Sigmoid colon (tissue), 7 donors: ENCODE results near the gene SNX27. TPM values are rescaled to one million over a fixed set of nuclear protein-coding genes. Genes with fewer than 3 reads are reported as not detected.
"Not testable (repeated sequence)": the region's sequence is repeated elsewhere in the genome, so short reads cannot be mapped to it uniquely, and the experiment has no call there.

ENCODE experiments used
- DNase-seq: peaks from one replicate; pipeline ENCODE4 v3.0.0-alpha.2; 2019
- H3K27ac ChIP-seq, 4 donors: fragments of 200-600 bp; sonication (generic); one replicate each; pipeline ENCODE4 v1.5.1; 2016 to 2019; ENCODE audit warnings: mild to moderate bottlenecking in 1 of 4
- H3K27me3 ChIP-seq, 3 donors: fragments of 200-600 bp; sonication (generic); one replicate each; pipeline ENCODE4 v1.5.1; 2019; ENCODE audit warnings: mild to moderate bottlenecking in 1 of 3
- H3K36me3 ChIP-seq, 4 donors: fragments of 200-600 bp; sonication (generic); one replicate each; pipeline ENCODE4 v1.5.1; 2016 to 2019
- H3K4me1 ChIP-seq, 4 donors: fragments of 200-600 bp; sonication (generic); one replicate each; pipeline ENCODE4 v1.5.1; 2017 to 2019
- H3K4me3 ChIP-seq, 4 donors: fragments of 200-600 bp; sonication (generic); one replicate each; pipeline ENCODE4 v1.5.1; 2017 to 2019; ENCODE audit warnings: mild to moderate bottlenecking in 2 of 4, moderate library complexity in 1 of 4
- H3K9me3 ChIP-seq, 4 donors: fragments of 200-600 bp in 3 of 4; sonication (generic) in 3 of 4; one replicate each; pipeline versions ENCODE4 v1.5.1 to v1.6.1; 2013 to 2019
- EP300 ChIP-seq, 4 donors: sonication (generic); formaldehyde crosslinking; IDR thresholded peaks; one replicate each; pipeline ENCODE4 v1.6.1; 2017; ENCODE audit warnings: antibody characterized with exemption in 4 of 4
- POLR2A ChIP-seq, 2 donors: fragments of 450-650 bp; IDR thresholded peaks; one replicate each; pipeline ENCODE4 v1.6.1; 2016; ENCODE audit warnings: antibody characterized with exemption in 2 of 2, mild to moderate bottlenecking in 2 of 2, moderate library complexity in 2 of 2
- POLR2AphosphoS5 ChIP-seq, 4 donors: sonication (generic); formaldehyde crosslinking; IDR thresholded peaks; one replicate each; pipeline ENCODE4 v1.6.1; 2017; ENCODE audit warnings: antibody characterized with exemption in 4 of 4
- WGBS, 2 donors: extraction: QIAGEN DNeasy Blood & Tissue Kit; methylation state at CpG; one replicate each; pipeline ENCODE4 v1.1.7; 2013; 5-methylcytosine and 5-hydroxymethylcytosine counted together
- intact Hi-C: fragments of 100-400 bp; cut with DNase I; formaldehyde crosslinking; loops from one replicate; pipeline ENCODE4 v1.15.1; 2023
- polyA plus RNA-seq, 3 donors: library from polyadenylated mRNA; stranded (reverse); fragments of 200-250 nt; gene quantifications; one replicate each; pipeline ENCODE4 v1.2.3, GENCODE V29; 2013
- total RNA-seq, 4 donors: library from RNA; depleted of rRNA; stranded (reverse); fragments of >200 nt; gene quantifications; one replicate each; pipeline ENCODE4 v1.1.0, GENCODE V29; 2016
- TF ChIP-seq, protein P1 (sequence below), 4 experiments: fragments of 450-650 bp in 3 of 4; fragments of 200-600 bp in 1 of 4; IDR thresholded peaks; one replicate each; pipeline ENCODE4 v1.5.1; 2016 to 2019; ENCODE audit warnings: antibody characterized with exemption in 4 of 4, mild to moderate bottlenecking in 3 of 4, moderate library complexity in 2 of 4
- donor health status: healthy with polysubstance abuse.
- donor health status: Bipolar disorder and iron deficiency.
- donor health status: healthy.

Gene SNX27
- total and polyA plus RNA-seq, 7 donors, result 3.6 to 59.0 (median 49.0) TPM

- Histone ChIP-seq H3K4me1 (peaks cover 0 to 21% (median 15%) of the 10 kb centered on the region in 4 donors), H3K27ac (no peak overlapping the region), H3K27me3 (no peaks in the 10 kb centered on the region), H3K9me3 (no peaks in the 10 kb centered on the region), H3K36me3 (peaks cover 0 to 11% (median 0%) of the 10 kb centered on the region in 4 donors), H3K4me3 (no peak overlapping the region)
- TF ChIP-seq EP300 (IDR thresholded peaks at IDR 0.05), result no peak
- intact Hi-C loops, result no loop called here
- 76 to 87% methylated on average over 1 of the region's 1 CpG for WGBS, 2 donors
- no peak for DNase-seq
These were observed 41.5 kb downstream of the SNX27 start for GRCh38 chr1:151653397-151653796.

GRCh38 chr1:151655371-151655770 lies 43.5 kb downstream of the SNX27 start:
- Histone ChIP-seq H3K36me3 (peaks cover 0 to 30% (median 9%) of the 10 kb centered on the region in 4 donors), H3K4me1 (peaks cover 0 to 21% (median 15%) of the 10 kb centered on the region in 4 donors), H3K9me3 (no peaks in the 10 kb centered on the region), H3K27ac (no peak overlapping the region), H3K4me3 (no peak overlapping the region), H3K27me3 (no peaks in the 10 kb centered on the region)
- DNase-seq, result no peak
- intact Hi-C loops, result no loop called here
- TF ChIP-seq POLR2A (IDR thresholded peaks at IDR 0.05), result no peak
- no peak for TF ChIP-seq EP300 (IDR thresholded peaks at IDR 0.05)
- TF ChIP-seq, protein P1, sequence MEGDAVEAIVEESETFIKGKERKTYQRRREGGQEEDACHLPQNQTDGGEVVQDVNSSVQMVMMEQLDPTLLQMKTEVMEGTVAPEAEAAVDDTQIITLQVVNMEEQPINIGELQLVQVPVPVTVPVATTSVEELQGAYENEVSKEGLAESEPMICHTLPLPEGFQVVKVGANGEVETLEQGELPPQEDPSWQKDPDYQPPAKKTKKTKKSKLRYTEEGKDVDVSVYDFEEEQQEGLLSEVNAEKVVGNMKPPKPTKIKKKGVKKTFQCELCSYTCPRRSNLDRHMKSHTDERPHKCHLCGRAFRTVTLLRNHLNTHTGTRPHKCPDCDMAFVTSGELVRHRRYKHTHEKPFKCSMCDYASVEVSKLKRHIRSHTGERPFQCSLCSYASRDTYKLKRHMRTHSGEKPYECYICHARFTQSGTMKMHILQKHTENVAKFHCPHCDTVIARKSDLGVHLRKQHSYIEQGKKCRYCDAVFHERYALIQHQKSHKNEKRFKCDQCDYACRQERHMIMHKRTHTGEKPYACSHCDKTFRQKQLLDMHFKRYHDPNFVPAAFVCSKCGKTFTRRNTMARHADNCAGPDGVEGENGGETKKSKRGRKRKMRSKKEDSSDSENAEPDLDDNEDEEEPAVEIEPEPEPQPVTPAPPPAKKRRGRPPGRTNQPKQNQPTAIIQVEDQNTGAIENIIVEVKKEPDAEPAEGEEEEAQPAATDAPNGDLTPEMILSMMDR (IDR thresholded peaks at IDR 0.05), result no peak
- TF ChIP-seq POLR2AphosphoS5 (IDR thresholded peaks at IDR 0.05), result no peak
- WGBS, 2 donors, result 84 to 85% methylated on average over 3 of the region's 3 CpGs

GRCh38 chr1:151661751-151662150 lies 49.9 kb downstream of the SNX27 start:
- Histone ChIP-seq H3K9me3 (no peaks in the 10 kb centered on the region), H3K27ac (no peak overlapping the region), H3K36me3 (peaks cover 0 to 69% (median 18%) of the 10 kb centered on the region in 4 donors), H3K4me3 (no peak overlapping the region), H3K4me1 (no peaks in the 10 kb centered on the region), H3K27me3 (no peaks in the 10 kb centered on the region)
- DNase-seq, result no peak
- TF ChIP-seq EP300 (IDR thresholded peaks at IDR 0.05) (no peak), POLR2A (IDR thresholded peaks at IDR 0.05) (no peak), POLR2AphosphoS5 (IDR thresholded peaks at IDR 0.05) (no peak)
- TF ChIP-seq, protein P1 (IDR thresholded peaks at IDR 0.05), result no peak
- 40 to 52% methylated on average over 6 of the region's 6 CpGs for WGBS, 2 donors
- intact Hi-C loops, result no loop called here

GRCh38 chr1:151668090-151668489 lies 56.2 kb downstream of the SNX27 start:
- Histone ChIP-seq H3K36me3 (peaks cover 0 to 43% (median 5%) of the 10 kb centered on the region in 4 donors), H3K4me3 (no peak overlapping the region), H3K4me1 (no peaks in the 10 kb centered on the region), H3K9me3 (no peaks in the 10 kb centered on the region), H3K27ac (no peak overlapping the region), H3K27me3 (no peaks in the 10 kb centered on the region)
- WGBS, 2 donors, result 89 to 91% methylated on average over 3 of the region's 3 CpGs
- DNase-seq, result no peak
- TF ChIP-seq POLR2A (IDR thresholded peaks at IDR 0.05), result no peak
- no peak for TF ChIP-seq EP300 (IDR thresholded peaks at IDR 0.05)
- TF ChIP-seq, protein P1 (IDR thresholded peaks at IDR 0.05), result no peak
- no peak for TF ChIP-seq POLR2AphosphoS5 (IDR thresholded peaks at IDR 0.05)
- intact Hi-C loops, result no loop called here

DNA sequence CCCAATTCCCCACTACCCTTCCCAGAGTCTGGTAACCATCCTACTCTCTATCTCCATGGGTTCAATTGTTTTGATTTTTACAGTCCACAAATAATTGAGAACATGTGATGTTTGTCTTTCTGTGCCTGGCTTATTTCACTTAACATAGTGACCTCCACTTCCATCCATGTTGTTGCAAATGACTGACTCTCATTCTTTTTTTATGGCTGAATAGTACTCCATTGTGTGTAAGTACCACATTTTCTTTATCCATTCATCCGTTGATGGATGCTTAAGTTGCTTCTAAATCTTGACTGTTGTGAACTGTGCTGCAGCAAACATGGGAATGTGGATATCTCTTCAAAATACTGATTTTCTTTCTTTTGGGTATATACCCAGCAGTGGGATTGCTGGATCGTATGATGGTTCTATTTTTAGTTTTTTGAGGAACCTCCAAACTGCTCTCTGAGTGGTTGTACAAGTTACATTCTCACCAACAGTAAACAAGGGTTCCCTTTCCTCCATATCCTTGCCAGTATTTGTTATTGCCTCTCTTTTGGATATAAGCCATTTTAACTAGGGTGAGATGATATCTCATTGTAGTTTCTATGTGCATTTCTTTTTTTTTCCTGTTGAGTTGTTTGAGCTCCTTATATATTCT lies 58.3 kb downstream of the SNX27 start:
- H3K4me1 ChIP-seq, result not testable (repeated sequence)

GRCh38 chr1:151673407-151673806 lies 61.6 kb downstream of the SNX27 start:
- Histone ChIP-seq H3K36me3 (peaks cover 0 to 42% (median 5%) of the 10 kb centered on the region in 4 donors), H3K27ac (no peak overlapping the region), H3K27me3 (no peaks in the 10 kb centered on the region), H3K4me1 (no peaks in the 10 kb centered on the region), H3K9me3 (no peaks in the 10 kb centered on the region), H3K4me3 (no peak overlapping the region)
- no peak for DNase-seq
- intact Hi-C loops, result no loop called here
- WGBS, 2 donors, result 78 to 80% methylated on average over 1 of the region's 1 CpG
- TF ChIP-seq, protein P1 (IDR thresholded peaks at IDR 0.05), result no peak
- TF ChIP-seq POLR2A (IDR thresholded peaks at IDR 0.05) (no peak), POLR2AphosphoS5 (IDR thresholded peaks at IDR 0.05) (no peak), EP300 (IDR thresholded peaks at IDR 0.05) (no peak)

More for the DNA sequence above, 58.3 kb downstream of the SNX27 start:
- intact Hi-C loops, H3K4me3 ChIP-seq, H3K27ac ChIP-seq, H3K9me3 ChIP-seq, DNase-seq, H3K27me3 ChIP-seq: not testable (repeated sequence)
- H3K36me3 ChIP-seq, result peaks cover 0 to 49% (median 5%) of the 10 kb centered on the region in 4 donors
- WGBS, 2 donors, result 89 to 91% methylated on average over 2 of the region's 2 CpGs
